DOHH2 (cell line): ENCODE data around the gene S100Z.
"Not testable (repeated sequence)": the region's sequence is repeated elsewhere in the genome, so short reads cannot be mapped to it uniquely, and the experiment has no call there.

Experiments
- H3F3A ChIP-seq: fragments of 200-600 bp; sonication (generic), shearing (Covaris generic); 2 replicates; pipeline ENCODE4 v1.6.0; 2016; ENCODE audit warnings: antibody characterized with exemption, mild to moderate bottlenecking; ENCODE audit not compliant: control insufficient read depth, insufficient read depth
- H3K27ac ChIP-seq: fragments of 200-600 bp; sonication (generic); 2 replicates; pipeline ENCODE4 v1.5.1; 2014; ENCODE audit warnings: low read depth, mild to moderate bottlenecking, low read length, moderate library complexity
- H3K27me3 ChIP-seq: fragments of 200-600 bp; sonication (generic); 2 replicates; pipeline ENCODE4 v1.6.1; 2014; ENCODE audit warnings: mild to moderate bottlenecking, low read length, mixed read lengths; ENCODE audit not compliant: control insufficient read depth
- H3K36me3 ChIP-seq: fragments of 200-600 bp; sonication (generic); 2 replicates; pipeline ENCODE4 v1.6.1; 2014; ENCODE audit warnings: mild to moderate bottlenecking, low read length, moderate library complexity, mixed read lengths; ENCODE audit not compliant: control insufficient read depth
- H3K4me1 ChIP-seq: fragments of 200-600 bp; sonication (generic); 2 replicates; pipeline ENCODE4 v1.6.1; 2014; ENCODE audit warnings: mild to moderate bottlenecking, low read length, mixed read lengths; ENCODE audit not compliant: control insufficient read depth
- H3K4me2 ChIP-seq: fragments of 200-600 bp; sonication (generic); 2 replicates; pipeline ENCODE4 v1.6.0; 2014; ENCODE audit warnings: mild to moderate bottlenecking, low read length, moderate library complexity
- H3K4me3 ChIP-seq: fragments of 200-600 bp; sonication (generic); 2 replicates; pipeline ENCODE4 v1.5.1; 2014; ENCODE audit warnings: mild to moderate bottlenecking, low read length, mixed read lengths
- H3K79me2 ChIP-seq: fragments of 200-600 bp; sonication (generic); 2 replicates; pipeline ENCODE4 v1.6.1; 2014; ENCODE audit warnings: mild to moderate bottlenecking, low read length, mixed read lengths; ENCODE audit not compliant: control insufficient read depth
- H3K9me2 ChIP-seq: fragments of 200-600 bp; sonication (generic); replicated peaks from 2 replicates; pipeline ENCODE4 v1.6.1; 2014; ENCODE audit warnings: mild to moderate bottlenecking, low read length, mixed read lengths; ENCODE audit not compliant: control insufficient read depth
- H3K9me3 ChIP-seq: fragments of 200-600 bp; sonication (generic); 2 replicates; pipeline ENCODE4 v1.6.1; 2014; ENCODE audit warnings: antibody characterized with exemption, low read length, mixed read lengths; ENCODE audit not compliant: control insufficient read depth, insufficient read depth
- H4K20me1 ChIP-seq: fragments of 200-600 bp; sonication (generic); 2 replicates; pipeline ENCODE4 v1.6.0; 2014; ENCODE audit warnings: low read depth, mild to moderate bottlenecking, antibody characterized with exemption, low read length, moderate library complexity; ENCODE audit not compliant: control insufficient read depth, insufficient read depth
- EZH2phosphoT487 ChIP-seq: fragments of 200-600 bp; sonication (generic); IDR thresholded peaks from 2 replicates; pipeline ENCODE4 v1.6.1; 2017; ENCODE audit warnings: borderline replicate concordance, mild to moderate bottlenecking, antibody characterized with exemption, low read length, moderate library complexity, mixed read lengths
- TF ChIP-seq, protein P1 (sequence below): fragments of 200-600 bp; sonication (generic); IDR thresholded peaks from one replicate; pipeline ENCODE4 v1.5.1; 2014; ENCODE audit warnings: antibody characterized with exemption, mild to moderate bottlenecking, low read depth, low read length; ENCODE audit not compliant: poor library complexity, severe bottlenecking

S100Z gene

DNA sequence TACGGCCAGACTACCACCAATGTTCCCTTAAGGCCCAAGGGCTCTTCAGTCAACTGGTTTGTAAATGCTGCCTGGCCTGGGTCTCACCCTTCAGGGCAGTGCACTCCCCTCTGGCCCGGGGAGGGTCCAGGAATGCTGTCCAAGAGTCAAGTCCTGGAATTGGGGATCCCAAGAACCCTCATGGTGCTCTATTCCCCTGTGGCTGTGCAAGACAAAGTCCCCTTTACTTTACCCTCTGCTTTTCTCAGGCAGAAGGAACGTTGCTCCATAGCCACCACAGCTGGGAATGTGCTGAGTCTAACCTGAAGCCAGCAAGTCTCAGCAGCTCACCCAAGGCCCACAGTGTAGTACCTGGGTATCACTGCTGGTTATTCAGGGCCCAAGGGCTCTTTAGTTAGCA is 51.7 kb downstream of the S100Z start:
- Histone ChIP-seq H3K79me2 (peaks cover 98% of the 10 kb centered on the region), H3K4me3 (no peak overlapping the region), H4K20me1 (no peaks in the 10 kb centered on the region; the same call in 1 of the 2 replicates), H3K4me2 (no peak overlapping the region), H3K27me3 (no peaks in the 10 kb centered on the region), H3K27ac (no peak overlapping the region), H3K9me3 (0 out of 2 replicates have a peak, but pooled peaks cover 15% of the 10 kb centered on the region), H3F3A (no peaks in the 10 kb centered on the region), H3K36me3 (peaks cover 82% of the 10 kb centered on the region), H3K9me2 (no peaks in the 10 kb centered on the region), H3K4me1 (peaks cover 12% of the 10 kb centered on the region)
- TF ChIP-seq, protein P1, sequence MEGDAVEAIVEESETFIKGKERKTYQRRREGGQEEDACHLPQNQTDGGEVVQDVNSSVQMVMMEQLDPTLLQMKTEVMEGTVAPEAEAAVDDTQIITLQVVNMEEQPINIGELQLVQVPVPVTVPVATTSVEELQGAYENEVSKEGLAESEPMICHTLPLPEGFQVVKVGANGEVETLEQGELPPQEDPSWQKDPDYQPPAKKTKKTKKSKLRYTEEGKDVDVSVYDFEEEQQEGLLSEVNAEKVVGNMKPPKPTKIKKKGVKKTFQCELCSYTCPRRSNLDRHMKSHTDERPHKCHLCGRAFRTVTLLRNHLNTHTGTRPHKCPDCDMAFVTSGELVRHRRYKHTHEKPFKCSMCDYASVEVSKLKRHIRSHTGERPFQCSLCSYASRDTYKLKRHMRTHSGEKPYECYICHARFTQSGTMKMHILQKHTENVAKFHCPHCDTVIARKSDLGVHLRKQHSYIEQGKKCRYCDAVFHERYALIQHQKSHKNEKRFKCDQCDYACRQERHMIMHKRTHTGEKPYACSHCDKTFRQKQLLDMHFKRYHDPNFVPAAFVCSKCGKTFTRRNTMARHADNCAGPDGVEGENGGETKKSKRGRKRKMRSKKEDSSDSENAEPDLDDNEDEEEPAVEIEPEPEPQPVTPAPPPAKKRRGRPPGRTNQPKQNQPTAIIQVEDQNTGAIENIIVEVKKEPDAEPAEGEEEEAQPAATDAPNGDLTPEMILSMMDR = no peak
- no peak for TF ChIP-seq EZH2phosphoT487

DNA sequence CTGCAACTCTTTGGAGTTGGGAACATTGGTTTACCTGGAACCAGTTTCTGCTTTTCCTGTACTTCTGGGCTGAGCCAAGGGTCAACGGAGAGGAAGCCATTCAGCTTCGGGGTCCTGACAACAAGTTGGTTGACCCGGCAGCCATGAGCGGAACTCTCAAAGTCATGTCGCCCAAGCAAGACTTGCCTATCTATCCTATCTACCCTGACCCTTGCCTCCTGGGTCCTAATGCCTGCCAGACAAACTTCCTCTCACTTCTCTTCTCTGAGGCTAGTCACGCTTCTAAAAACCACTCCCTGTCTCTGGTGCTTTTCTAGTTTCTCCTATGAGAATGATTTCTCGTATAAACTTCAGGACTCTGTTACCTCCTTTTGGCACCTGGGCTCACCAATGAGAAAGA is 58.4 kb downstream of the S100Z start:
- Histone ChIP-seq H3K27me3 (no peaks in the 10 kb centered on the region), H3K27ac (no peak overlapping the region), H3K4me2 (no peak overlapping the region), H3K4me3 (no peak overlapping the region), H4K20me1 (no peaks in the 10 kb centered on the region), H3K36me3 (peaks cover 75% of the 10 kb centered on the region), H3K4me1 (peaks cover 8% of the 10 kb centered on the region), H3K9me2 (no peaks in the 10 kb centered on the region), H3K9me3 (0 out of 2 replicates have a peak, but pooled peaks cover 2% of the 10 kb centered on the region), H3K79me2 (peaks cover 85% of the 10 kb centered on the region), H3F3A (no peaks in the 10 kb centered on the region)
- no peak for TF ChIP-seq EZH2phosphoT487
- TF ChIP-seq, protein P1 = no peak

DNA sequence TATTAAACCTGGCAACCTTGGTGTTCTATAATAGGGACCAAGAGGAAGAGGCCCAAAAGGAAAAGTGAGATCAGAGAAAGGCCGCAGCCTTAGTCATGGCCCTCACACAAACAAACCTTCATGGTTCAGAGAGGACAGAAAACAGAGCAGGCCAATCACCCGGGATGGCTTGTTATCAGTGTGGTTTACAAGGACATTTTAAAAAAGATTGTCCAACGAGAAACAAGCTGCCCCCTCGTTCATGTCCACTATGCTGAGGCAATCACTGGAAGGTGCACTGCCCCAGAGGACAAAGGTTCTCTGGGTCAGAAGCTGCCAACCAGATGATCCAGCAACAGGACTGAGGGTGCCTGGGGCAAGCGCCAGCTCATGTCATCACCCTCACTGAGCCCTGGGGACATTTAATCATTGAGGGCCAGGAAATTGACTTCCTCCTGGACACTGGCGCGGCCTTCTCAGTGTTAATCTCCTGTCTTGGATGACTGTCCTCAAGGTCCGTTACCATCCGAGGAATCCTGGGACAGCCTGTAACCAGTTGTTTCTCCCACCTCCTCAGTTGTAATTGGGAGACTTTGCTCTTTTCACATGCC is 60.6 kb downstream of the S100Z start:
- peaks cover 81% of the 10 kb centered on the region for H3K36me3 ChIP-seq
- not testable (repeated sequence) for H4K20me1 ChIP-seq

DNA sequence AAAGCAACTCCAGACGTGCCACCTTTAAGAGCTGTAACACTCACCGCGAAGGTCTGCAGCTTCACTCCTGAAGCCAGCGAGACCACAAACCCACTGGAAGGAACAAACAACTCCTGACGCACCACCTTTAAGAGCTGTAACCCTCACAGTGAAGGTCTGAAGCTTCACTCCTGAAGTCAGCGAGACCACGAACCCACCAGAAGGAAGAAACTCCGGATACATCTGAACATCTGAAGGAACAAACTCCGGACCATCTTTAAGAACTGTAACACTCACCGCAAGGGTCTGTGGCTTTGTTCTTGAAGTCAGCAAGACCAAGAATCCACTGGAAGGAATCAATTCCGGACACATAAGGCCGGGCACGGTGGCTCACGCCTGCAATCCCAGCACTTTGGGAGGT is 64.9 kb downstream of the S100Z start:
- H3K4me1 ChIP-seq = peaks cover 13% of the 10 kb centered on the region
- H3K9me3 ChIP-seq, H3K27me3 ChIP-seq, H3K4me3 ChIP-seq, H3K4me2 ChIP-seq, H3K9me2 ChIP-seq, H3K27ac ChIP-seq, H4K20me1 ChIP-seq, H3F3A ChIP-seq: not testable (repeated sequence)
- peaks cover 66% of the 10 kb centered on the region for H3K36me3 ChIP-seq
- H3K79me2 ChIP-seq = peaks cover 72% of the 10 kb centered on the region

More for the DNA sequence above, 60.6 kb downstream of the S100Z start:
- not testable (repeated sequence) for H3K27ac ChIP-seq, H3K9me3 ChIP-seq, H3K4me2 ChIP-seq, H3F3A ChIP-seq, H3K27me3 ChIP-seq, H3K4me3 ChIP-seq, H3K9me2 ChIP-seq, H3K4me1 ChIP-seq
- peaks cover 79% of the 10 kb centered on the region for H3K79me2 ChIP-seq
